ENCODE measurements around the gene SPCS1.

SPCS1 gene

GRCh38 chr3:52733256-52733891 is 27.5 kb downstream of the SPCS1 start:
- no peak for DNase-seq

DNA sequence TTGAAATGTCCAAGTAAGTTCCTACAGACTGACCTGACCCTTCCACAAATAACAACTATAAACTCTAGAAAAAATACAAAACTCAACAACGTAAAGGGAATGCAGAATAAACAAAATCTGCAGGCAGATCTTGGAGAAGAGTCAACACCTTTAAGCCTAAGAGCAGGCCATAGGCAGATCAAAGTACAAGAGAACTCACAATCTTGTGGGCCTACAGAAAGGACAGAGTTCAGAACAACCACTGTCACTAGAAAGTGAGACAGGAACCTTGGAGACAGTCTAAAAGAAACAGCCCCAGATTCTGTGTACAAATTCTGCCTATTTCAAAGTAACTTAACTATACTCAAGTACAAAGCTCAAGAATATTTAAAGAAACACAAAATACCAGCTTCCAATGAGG is 33.8 kb downstream of the SPCS1 start:
- no peak for DNase-seq

GRCh38 chr3:52742418-52743041 is 36.6 kb downstream of the SPCS1 start:
- DNase-seq = no peak

DNA sequence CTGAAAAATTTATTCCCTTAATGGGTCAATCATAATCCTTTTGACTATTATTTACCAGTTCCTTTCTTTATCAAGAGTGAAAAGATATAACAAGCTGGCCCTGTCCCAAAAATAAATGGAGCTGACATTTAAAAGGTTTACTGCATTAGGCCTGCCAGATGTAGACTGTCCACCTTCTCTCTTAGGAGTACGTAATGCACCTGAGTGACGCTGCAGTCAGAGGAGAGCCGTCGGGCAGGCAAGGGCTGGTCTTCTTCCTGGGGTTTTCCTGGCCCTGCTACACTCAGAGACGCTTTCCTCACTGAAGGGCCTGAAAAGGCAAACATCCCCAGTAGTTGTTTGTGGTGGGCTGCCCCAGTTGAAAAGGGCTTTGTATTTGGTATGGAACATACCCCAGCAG is 37.2 kb downstream of the SPCS1 start:
- DNase-seq = no peak

DNA sequence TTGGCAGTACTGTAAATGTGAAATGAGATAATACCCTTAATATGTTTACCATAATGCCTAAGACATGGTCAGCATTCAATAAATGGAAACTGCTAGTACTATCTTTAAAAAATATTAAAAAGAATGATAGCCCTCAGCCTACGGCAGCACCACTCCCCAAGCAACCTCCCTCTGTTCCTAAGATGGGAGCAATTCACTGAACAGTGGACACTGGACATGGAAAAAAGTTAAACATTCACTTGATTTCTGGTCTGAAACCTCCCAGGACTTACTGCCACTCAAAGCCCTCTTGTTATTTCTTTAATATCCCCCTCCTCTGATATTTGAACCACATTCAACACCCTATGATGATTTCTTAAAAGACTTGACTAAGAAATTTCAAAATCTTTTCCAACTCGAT is 37.8 kb downstream of the SPCS1 start:
- no peak for DNase-seq

DNA sequence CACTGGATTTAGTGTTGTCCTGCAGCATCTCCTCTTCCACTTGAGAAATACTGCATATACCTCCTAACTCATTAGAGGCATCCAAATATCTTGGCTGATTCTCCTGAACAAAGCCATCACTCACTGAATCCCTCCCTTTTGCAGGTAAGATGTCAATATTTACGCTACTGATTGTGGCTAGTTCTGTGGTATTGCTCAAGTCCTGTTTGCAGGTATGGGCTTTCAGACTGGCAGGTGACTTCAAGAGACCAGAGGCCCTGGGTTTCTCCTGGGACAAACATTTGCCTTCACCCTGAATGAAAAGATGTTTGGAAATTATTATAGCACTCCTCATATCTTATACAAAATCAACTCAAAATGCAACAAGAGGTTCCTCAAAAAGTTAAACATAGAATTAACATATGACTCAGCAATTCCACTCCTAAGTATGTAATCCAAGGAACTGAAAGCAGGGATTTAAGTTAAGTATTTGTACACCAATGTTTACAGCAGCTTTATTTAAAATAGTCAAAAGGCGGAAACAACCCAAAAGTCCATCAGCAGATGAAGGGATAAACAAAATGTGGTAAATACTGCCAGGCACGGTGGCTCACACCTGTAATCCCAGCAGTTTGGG is 46.2 kb downstream of the SPCS1 start:
- DNase-seq = no peak

GRCh38 chr3:52754373-52754772 is 48.5 kb downstream of the SPCS1 start:
- no peak for DNase-seq

GRCh38 chr3:52756141-52756540 is 50.2 kb downstream of the SPCS1 start:
- no peak for DNase-seq
